Measurements from ENCODE around the gene C14orf93. TPM values are rescaled to one million over a fixed set of nuclear protein-coding genes. Genes with fewer than 3 reads are reported as not detected.

C14orf93 gene
- polyA plus RNA-seq, 3 donors: 2.5 to 17.6 (median 3.7) TPM

- no peak overlapping the region for H3K4me3 Mint-ChIP-seq
These were observed 45.2 kb upstream of the C14orf93 start for GRCh38 chr14:23055147-23055550.

DNA sequence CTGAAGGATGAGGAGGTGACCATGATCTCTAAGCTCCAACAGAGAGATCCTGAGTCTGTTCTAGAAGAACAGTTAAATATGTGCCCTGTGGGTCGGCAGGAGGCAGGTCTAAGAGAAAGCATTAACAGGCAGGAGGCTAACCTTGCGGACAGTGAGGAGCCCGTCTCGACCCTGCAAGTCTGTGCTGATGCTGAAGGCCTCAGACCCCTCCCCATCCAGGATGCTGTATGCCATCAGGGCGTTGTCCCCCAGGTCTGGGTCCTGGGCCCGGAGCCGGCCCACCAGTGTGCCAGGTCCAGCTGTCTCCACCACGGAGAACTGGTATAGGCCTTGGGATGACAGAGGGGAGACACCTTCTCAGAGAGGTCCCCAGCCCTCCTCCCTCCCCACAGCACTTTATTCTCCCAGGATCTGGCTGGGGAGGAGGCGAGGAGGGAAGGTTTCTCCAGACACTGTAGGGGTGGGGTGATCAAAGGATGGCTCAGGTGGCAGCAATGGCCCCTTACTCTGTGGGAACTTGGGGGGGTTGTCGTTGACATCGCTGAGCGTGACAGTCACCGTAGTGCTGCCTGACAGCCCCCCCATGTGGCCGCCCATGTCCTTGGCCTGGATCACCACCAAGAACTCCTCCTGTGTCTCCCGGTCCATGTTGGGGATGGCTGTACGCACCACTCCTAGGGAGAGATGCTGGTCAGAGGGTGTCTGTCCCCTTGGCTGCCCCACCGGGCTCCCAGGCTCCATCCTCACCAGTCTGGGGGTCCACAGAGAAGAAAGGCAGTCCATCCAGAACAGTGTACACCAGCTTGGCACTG lies 44.3 kb upstream of the C14orf93 start:
- H3K27ac Mint-ChIP-seq: no peak overlapping the region
- Histone ChIP-seq H3K4me2 (replicated peaks; ENCODE audit: extremely low read depth, low read length, poor library complexity, severe bottlenecking) (no peak overlapping the region), H3K27ac (ENCODE audit: low read depth in 1 of 2, low read length in 2 of 2) (no peak overlapping the region), H3K9me3 (replicated peaks in 1 of 2; ENCODE audit: control insufficient read depth in 1 of 2, insufficient read depth in 1 of 2, low read length in 2 of 2) (no peaks in the 10 kb centered on the region), H3K36me3 (replicated peaks in 1 of 2; ENCODE audit: control insufficient read depth in 1 of 2, insufficient read depth in 2 of 2, low read length in 2 of 2) (peaks cover 5 to 7% of the 10 kb centered on the region in 2 donors), H3K27me3 (ENCODE audit: control insufficient read depth in 2 of 2, insufficient read depth in 2 of 2, low read length in 2 of 2) (peaks cover 4 to 10% of the 10 kb centered on the region in 2 donors), H4K20me1 (ENCODE audit: insufficient read depth, low read length) (peaks cover 12% of the 10 kb centered on the region), H3K4me3 (replicated peaks in 1 of 3; ENCODE audit: low read depth in 2 of 3, low read length in 3 of 3) (no peak overlapping the region), H3K9ac (ENCODE audit: insufficient read depth, low read length, poor library complexity, severe bottlenecking) (no peak overlapping the region), H2AFZ (ENCODE audit: insufficient read depth, low read depth, low read length, poor library complexity, severe bottlenecking) (no peak overlapping the region), H3K79me2 (ENCODE audit: insufficient read depth, low read length) (no peaks in the 10 kb centered on the region), H3K4me1 (ENCODE audit: control insufficient read depth in 1 of 2, insufficient read depth in 2 of 2, low read length in 2 of 2) (peaks cover 23 to 32% of the 10 kb centered on the region in 2 donors)
- DNase-seq: no peak
- TF ChIP-seq, protein P1, sequence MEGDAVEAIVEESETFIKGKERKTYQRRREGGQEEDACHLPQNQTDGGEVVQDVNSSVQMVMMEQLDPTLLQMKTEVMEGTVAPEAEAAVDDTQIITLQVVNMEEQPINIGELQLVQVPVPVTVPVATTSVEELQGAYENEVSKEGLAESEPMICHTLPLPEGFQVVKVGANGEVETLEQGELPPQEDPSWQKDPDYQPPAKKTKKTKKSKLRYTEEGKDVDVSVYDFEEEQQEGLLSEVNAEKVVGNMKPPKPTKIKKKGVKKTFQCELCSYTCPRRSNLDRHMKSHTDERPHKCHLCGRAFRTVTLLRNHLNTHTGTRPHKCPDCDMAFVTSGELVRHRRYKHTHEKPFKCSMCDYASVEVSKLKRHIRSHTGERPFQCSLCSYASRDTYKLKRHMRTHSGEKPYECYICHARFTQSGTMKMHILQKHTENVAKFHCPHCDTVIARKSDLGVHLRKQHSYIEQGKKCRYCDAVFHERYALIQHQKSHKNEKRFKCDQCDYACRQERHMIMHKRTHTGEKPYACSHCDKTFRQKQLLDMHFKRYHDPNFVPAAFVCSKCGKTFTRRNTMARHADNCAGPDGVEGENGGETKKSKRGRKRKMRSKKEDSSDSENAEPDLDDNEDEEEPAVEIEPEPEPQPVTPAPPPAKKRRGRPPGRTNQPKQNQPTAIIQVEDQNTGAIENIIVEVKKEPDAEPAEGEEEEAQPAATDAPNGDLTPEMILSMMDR (IDR thresholded peaks at IDR 0.05): no peak
- H3K4me3 Mint-ChIP-seq: no peak overlapping the region
- H3K27me3 Mint-ChIP-seq (ENCODE audit: low read depth in 3 of 3): peaks cover 10 to 15% (median 12%) of the 10 kb centered on the region in 3 donors
- intact Hi-C loops (cut with micrococcal nuclease): no loop called here
- peaks cover 4 to 7% of the 10 kb centered on the region in 2 donors for H3K36me3 Mint-ChIP-seq
- 68% methylated on average over 11 of the region's 17 CpGs for WGBS (ENCODE audit: insufficient coverage)
- peaks cover 29% of the 10 kb centered on the region for H3K4me1 Mint-ChIP-seq
- peaks cover 0 to 3% (median 0%) of the 10 kb centered on the region in 7 donors for H3K9me3 Mint-ChIP-seq

More at GRCh38 chr14:23055147-23055550, 45.2 kb upstream of the C14orf93 start:
- Histone ChIP-seq H2AFZ (ENCODE audit: insufficient read depth, low read depth, low read length, poor library complexity, severe bottlenecking) (no peak overlapping the region), H3K36me3 (replicated peaks in 1 of 2; ENCODE audit: control insufficient read depth in 1 of 2, insufficient read depth in 2 of 2, low read length in 2 of 2) (peaks cover 11 to 17% of the 10 kb centered on the region in 2 donors), H3K27ac (ENCODE audit: low read depth in 1 of 2, low read length in 2 of 2) (no peak overlapping the region), H3K9me3 (replicated peaks in 1 of 2; ENCODE audit: control insufficient read depth in 1 of 2, insufficient read depth in 1 of 2, low read length in 2 of 2) (no peaks in the 10 kb centered on the region), H3K4me1 (ENCODE audit: control insufficient read depth in 1 of 2, insufficient read depth in 2 of 2, low read length in 2 of 2) (peaks cover 23 to 32% of the 10 kb centered on the region in 2 donors), H3K4me3 (replicated peaks in 1 of 3; ENCODE audit: low read depth in 2 of 3, low read length in 3 of 3) (no peak overlapping the region), H4K20me1 (ENCODE audit: insufficient read depth, low read length) (peaks cover 16% of the 10 kb centered on the region), H3K27me3 (ENCODE audit: control insufficient read depth in 2 of 2, insufficient read depth in 2 of 2, low read length in 2 of 2) (peaks cover 4 to 10% of the 10 kb centered on the region in 2 donors), H3K79me2 (ENCODE audit: insufficient read depth, low read length) (no peaks in the 10 kb centered on the region), H3K4me2 (replicated peaks; ENCODE audit: extremely low read depth, low read length, poor library complexity, severe bottlenecking) (no peak overlapping the region), H3K9ac (ENCODE audit: insufficient read depth, low read length, poor library complexity, severe bottlenecking) (no peak overlapping the region)
- Mint-ChIP-seq H3K4me1 (peaks cover 29% of the 10 kb centered on the region), H3K27ac (no peak overlapping the region), H3K9me3 (peaks cover 0 to 3% (median 0%) of the 10 kb centered on the region in 7 donors), H3K36me3 (peaks cover 14 to 15% of the 10 kb centered on the region in 2 donors), H3K27me3 (ENCODE audit: low read depth in 3 of 3) (peaks cover 10 to 16% (median 12%) of the 10 kb centered on the region in 3 donors)
- intact Hi-C loops (cut with micrococcal nuclease): no loop called here
- TF ChIP-seq, protein P1 (IDR thresholded peaks at IDR 0.05): no peak
- WGBS (ENCODE audit: insufficient coverage): 95% methylated on average over 11 of the region's 12 CpGs
- no peak for DNase-seq
